Frontal cortex (tissue), 4 donors: Measurements from ENCODE around the gene GABPB2. TPM values are rescaled to one million over a fixed set of nuclear protein-coding genes. Genes with fewer than 3 reads are reported as not detected.
"Not testable (repeated sequence)": the region's sequence is repeated elsewhere in the genome, so short reads cannot be mapped to it uniquely, and the experiment has no call there.

Experiments used
- DNase-seq, 2 donors: peaks; one replicate each; pipeline ENCODE4 v3.0.0; 2012; ENCODE audit warnings: low spot score in 2 of 2
- FAIRE-seq: peaks from 2 replicates; lab custom pipeline; 2012; peaks lifted over from hg19 to GRCh38; lab: Jason Lieb, UNC
- total RNA-seq: library from RNA; depleted of rRNA; stranded (reverse); fragments of >200 nt; gene quantifications from one replicate; pipeline ENCODE4 v1.2.3, GENCODE V29; 2014
- donor health status: control.
- donor health status: control.
- donor health status: control.

The GABPB2 gene
- total RNA-seq, 1 donor from 2014 or later = 9.4 TPM

DNA sequence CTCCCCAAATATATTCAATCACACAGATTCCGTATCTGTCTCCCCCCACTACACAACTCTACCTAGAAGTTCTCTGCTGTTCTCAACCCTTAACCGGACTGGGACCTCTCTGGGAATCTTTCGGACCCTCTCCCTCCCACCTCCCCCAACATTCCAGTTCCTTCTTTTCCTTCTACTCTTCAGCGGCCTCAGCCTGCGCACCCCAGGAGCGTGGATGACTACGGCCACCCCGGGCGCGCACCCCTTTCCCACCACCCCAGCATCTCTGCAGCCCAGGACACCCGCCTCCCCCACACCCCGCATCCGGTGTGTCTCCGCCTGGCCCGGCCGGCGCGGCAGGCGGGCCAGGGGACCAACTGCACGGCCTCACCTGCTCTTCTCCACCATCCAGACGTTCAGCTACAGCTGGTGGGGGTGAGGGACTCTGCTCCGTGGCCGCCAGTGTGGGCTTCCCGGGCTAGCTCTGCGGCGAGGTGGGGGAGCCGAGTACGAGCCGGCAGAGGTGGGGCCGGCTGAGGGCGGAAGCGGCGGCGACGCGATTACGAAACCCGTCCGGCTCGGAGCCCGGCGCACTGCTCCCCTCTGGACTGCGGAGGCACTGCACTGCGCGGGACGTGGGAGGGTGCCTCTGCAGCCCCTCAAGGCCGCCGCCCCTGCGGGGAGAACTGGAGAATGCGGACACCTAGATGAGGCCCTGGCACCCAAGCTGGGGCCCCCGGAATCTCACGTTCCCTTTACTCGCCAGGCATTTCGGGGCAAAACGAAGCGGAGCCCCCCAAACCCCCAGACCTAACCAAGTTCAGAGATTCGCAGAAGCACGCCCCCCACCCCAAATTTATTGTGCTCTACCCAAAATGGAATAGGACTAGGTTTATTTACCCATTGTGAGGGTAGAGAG, 11.2 kb upstream of the GABPB2 start, which contains the start of gene CDC42SE1:
Gene CDC42SE1 (minus strand): TSS at position 514 of the 898 bp plus-strand sequence. CDS start 3,892 bp downstream, outside the sequence.
- DNase-seq = peak; percentile 81 to 88
- no peak for FAIRE-seq

DNA sequence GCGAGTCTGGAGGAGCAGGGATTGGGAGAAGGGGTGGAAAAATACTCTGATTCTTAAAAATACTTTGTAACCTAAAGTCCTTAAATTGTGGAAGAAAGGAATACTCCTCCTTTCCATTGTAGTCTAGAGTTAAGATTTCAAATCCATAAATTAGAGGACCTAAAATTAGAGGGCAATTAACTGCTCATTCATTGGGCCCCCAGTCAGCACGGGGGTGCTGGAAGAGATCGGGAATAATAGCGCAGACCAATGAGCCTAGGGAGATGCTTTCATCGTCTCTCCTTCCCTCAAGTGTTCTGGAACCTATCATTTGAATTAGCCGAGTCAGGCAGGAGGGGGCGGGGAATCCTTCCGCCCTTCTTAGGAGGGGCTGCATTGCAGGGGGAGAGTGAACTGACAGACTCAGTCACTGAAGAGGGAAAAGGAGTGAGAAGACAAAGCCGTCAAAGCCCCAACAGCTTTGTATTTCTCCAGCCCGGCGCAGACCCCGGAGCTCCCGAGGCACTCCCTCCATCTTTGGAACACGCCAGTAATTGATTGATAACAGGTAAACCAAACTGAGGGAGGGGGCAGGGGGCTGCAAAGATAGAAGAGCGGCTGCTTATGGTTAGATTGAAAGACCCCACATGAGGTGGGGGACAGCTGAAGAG, 10.4 kb upstream of the GABPB2 start, which contains the start of gene MLLT11:
Gene MLLT11 (plus strand): TSS at position 391 of the 650 bp plus-strand sequence. CDS start 6,828 bp downstream, outside the sequence.
- FAIRE-seq (no peak), DNase-seq (peak; percentile 57 to 65)

DNA sequence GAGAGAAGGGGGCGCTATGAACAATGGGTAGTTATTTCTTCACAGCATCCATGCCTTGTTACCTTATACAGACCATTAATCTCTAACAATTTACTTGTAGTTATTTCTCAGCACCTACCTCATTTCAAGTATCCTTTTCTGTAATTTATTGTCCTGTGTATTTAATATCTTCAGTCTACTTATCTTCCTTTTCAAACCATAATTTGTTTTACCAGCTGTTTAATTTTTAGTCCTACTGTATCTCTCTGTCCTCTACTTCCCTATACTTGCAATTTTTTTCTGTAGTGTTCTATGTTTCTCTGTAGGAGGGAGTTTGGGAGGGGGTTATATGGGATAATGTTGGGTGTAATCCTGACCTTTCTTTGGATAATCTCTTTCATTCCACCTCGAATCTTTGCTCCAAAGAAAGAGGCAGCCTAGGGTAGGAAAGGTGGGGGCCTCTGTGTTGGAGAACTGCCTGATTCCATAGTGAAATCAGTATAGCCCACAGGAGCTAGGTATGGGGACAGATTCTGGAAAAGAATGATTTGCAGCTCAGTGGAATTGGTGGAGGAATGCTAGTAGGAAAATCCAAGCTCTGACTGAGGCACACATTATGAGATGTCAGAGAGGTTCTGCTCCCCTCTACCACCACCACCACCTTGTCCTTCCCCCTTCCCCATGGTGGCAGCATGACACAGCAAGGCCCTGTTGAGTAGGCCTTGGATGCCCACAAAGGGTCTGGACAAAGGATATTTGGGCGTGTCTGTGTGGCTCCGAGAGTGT, 9.7 kb upstream of the GABPB2 start:
- no peak for DNase-seq

DNA sequence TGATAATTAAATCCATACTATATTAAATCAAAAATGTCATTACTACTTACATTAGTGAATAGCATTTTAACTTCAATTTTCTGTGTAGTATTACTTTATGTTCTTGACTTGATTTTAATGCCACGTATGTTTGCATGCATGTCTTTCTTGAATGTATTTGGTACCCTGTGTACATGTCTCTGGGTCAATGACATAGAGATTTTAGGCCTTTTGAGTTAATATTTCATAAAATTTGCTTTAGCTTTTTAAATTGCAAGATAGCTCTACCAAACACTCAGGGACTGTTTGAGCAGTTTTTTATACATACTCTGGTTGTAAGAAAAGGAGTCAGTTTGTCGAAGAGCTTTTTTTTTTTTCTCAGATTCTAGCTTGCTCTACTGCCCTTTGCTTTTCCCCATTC, 8.9 kb upstream of the GABPB2 start:
- DNase-seq = no peak
- FAIRE-seq = no peak

More for the DNA sequence above, 9.7 kb upstream of the GABPB2 start:
- FAIRE-seq = no peak

DNA sequence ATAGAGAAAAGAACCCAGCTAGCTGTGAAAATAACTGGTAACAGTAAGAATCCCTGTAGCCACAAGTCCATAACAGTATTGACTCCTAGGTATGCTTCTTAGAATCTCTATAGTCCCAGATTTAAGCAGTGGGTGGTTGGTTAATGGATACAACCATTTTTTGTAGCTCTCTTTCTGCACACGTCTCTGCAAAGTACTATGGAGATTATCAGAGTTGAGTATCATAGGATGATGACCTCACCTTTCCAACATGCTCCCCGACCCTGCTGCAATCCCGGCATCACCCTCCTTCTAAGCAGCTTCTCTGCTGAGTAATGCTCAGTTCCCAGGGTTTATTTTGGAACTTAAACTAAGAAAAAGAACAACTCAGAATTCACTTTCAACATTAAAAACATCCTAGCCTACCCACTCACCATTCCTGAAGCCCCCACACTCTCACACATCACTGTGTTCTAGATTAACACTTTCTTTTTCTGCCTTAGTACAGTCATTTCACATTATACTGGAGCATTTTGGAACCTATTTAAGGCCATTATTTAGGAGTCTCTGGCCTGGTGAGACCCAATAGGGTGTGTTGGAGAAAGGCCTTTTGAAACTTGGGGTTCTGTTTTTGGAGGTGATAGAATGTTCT, 7.7 kb upstream of the GABPB2 start:
- DNase-seq (no peak), FAIRE-seq (no peak)

DNA sequence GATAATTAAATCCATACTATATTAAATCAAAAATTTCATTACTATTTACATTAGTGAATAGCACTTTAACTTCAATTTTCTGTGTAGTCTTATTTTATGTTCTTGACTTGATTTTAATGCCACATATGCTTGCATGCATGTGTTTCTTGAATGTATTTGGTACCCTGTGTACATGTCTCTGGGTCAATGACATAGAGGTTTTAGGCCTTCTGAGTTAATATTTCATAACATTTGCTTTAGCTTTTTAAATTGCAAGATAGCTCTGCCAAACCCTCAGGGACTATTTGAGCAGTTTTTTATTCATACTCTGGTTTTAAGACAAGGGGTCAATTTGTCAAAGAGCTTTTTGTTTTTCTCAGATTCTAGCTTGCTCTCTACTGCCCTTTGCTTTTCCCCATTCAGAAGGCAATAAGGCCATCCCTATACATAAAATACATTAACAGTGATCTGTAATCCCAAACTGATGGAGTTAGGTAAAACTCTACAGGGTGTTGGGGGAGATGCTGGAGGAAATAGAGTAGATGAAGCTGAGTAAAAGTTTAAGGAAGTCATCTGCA, 5.4 kb upstream of the GABPB2 start:
- FAIRE-seq (no peak), DNase-seq (no peak)

DNA sequence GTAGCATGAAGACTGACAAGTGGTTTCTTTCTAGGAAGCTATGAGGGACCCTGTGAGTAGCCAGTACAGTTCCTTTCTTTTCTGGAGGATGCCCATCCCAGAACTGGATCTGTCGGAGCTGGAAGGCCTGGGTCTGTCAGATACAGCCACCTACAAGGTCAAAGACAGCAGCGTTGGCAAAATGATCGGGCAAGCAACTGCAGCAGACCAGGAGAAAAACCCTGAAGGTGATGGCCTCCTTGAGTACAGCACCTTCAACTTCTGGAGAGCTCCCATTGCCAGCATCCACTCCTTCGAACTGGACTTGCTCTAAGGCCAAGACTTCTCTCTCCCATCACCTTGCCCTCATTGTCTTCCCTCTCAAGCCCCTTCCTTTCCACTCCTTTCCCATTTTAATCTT, 3.4 kb upstream of the GABPB2 start:
- FAIRE-seq (no peak), DNase-seq (no peak)

DNA sequence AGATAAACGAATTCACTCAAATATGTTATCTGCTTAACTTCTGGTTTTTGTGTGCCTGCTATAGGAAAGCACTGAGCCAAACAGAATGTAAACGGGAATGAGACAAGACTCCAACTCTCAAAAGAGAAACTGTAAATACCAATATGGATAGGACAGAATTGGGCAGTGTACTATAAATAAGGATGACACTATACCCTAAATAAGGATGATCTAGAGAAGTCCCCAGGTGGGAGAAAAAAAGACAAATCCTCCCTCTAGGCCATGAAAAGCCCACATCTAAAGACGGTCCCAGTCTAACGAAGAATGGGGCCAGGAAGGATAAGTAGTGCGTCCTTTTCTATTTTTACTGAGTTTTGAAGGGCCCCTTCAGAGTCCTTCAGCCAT, 1.5 kb upstream of the GABPB2 start:
- DNase-seq (no peak), FAIRE-seq (no peak)

DNA sequence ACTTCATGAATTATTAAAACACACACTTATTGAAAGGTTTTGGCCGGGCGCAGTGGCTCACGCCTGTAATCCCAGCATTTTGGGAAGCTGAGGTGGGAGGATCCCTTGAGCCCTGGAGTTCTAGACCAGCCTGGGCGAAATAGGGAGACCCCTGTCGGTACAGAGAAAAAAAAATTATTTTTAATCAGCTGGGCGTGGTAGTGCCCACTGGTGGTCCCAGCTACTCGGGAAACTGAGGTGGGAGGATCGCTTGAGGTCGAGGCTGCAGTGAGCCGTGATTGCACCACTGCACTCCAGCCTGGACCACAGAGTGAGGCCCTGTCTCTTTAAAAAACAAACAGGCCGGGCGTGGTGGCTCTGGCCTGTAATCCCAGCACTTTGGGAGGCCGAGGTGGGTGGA, 1.7 kb downstream of the GABPB2 start:
- FAIRE-seq (no peak), DNase-seq (no peak)

DNA sequence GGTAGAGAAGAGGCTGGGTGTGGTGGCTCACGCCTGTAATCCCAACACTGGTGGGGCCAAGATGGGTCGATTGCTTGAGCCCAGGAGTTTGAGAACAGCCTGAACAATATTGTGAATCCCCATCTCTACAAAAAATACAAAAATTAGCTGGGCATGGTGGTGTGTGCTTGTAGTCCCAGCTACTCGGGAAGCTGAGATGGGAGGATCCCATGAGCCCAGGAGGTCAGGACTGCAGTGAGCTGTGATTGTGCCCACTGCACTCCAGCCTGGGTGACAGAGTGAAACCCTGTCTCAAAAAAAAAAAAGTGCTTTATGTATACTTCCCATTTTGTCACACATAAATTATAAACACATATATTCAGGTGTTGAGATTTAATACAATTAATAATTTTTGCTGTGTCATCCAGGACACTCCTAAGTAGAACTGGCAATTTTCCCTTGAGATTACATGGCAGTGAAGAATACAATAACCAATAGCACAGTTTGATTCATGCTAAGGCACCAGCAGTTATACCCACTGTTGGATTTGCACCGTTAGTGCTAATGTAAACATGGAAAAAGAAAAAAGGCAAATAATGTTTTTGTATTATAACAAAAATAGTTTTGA, 15.5 kb downstream of the GABPB2 start:
- DNase-seq = no peak
- FAIRE-seq = no peak

DNA sequence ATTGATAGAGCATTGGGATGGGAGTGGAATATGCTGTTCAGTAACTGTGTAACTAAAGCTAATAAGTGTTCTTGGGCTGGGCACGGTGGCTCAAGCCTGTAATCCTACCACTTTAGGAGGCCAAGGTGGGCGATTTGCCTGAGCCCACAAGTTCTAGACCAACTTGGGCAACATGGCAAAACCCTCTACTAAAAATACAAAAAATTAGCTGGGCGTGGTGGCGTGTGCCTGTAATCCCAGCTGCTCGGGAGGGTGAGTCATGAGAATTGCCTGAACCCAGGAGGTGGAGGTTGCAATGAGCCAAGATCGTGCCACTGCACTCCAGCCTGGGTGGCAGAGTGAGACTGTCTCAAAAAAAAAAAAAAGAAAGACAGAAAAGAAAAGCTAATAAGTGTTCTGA, 26.9 kb downstream of the GABPB2 start:
- FAIRE-seq = not testable (repeated sequence)

DNA sequence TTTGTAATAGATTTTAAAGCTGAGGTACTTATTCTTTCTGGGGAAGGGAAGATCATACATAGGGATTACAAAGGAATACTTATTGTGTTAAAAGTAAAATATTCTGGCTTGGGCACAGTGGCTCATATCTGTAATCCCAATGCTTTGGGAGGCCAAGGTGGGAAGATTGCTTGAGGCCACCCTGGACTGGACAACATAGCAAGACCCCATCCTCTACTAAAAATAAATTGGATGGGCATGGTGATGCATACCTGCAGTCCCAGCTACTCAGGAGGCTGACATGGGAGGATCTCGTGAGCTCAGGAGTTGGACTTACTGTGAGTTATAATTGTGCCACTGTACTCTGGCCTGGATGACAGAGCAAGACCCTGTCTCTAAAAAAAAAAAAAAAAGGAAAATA, 27.6 kb downstream of the GABPB2 start:
- no peak for DNase-seq
- FAIRE-seq = no peak

More for the DNA sequence above, 26.9 kb downstream of the GABPB2 start:
- DNase-seq = not testable (repeated sequence)

DNA sequence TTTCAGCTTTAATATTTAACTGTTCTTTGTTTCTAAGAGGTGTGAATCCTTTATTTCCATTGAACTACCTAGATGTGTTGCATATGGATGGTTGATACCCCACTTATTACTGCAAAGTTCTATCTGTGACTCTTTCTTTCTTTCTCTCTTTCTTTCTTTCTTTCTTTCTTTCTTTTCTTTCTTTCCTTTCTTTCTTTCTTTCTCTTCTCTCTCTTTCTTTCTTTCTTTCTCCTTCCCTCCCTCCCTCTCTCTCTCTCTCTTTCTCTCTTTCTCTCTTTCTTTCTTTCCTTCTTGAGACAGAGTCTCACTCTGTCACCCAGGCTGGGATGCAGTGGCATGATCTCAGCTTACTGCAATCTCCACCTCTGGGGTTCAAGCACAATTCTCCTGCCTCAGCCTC, 34.1 kb downstream of the GABPB2 start:
- DNase-seq (no peak), FAIRE-seq (no peak)

DNA sequence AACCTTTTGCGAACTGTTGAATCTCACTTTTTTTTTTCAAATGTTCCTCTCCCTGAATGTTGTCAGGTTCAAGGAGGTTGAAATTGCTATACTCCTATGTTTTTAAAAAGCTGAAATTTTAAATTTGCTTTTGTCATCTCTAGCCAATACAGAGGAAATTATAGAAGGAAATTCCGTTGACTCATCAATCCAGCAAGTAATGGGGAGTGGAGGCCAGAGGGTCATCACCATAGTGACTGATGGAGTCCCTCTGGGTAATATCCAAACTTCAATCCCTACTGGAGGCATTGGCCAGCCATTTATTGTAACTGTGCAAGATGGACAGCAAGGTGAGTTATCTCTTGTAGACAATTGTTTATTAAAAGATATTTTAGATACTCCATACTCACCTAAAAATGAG, 36.3 kb downstream of the GABPB2 start:
- no peak for FAIRE-seq
- no peak for DNase-seq

DNA sequence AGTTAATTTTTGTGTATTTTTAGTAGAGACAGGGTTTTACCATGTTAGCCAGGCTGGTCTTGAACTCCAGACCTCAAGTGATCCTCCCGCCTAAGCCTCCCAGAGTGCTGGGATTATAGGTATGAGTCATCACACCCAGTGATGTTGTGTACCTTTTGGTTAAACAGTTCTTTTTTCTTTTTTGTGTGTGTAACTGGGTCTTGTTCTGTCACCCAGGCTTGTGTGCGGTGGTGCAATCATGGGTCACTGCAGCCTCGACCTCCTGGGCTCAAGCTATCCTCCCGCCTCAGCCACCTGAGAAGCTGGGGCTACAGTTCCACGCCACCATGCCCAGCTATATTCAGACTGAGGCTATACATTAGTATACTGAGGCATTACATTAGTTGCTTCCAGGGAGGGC, 37.8 kb downstream of the GABPB2 start:
- no peak for FAIRE-seq
- no peak for DNase-seq

DNA sequence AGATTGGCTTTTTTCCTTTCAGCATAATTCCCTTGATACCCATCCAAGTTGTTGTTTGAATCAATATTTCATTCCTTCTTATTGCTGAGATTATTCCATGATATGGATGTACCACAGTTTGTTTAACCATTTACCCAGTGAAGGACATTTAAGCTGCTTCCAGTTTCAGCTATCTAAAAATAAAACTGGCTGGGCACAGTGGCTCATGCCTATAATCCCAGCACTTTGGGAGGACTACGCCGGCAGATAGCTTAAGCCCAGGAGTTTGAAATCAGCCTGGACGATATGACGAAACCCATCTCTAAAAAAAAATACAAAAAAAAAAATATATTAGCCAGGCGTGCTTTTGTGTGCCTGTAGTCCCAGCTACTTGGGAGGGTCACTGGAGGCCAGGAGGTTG, 43.3 kb downstream of the GABPB2 start:
- FAIRE-seq (no peak), DNase-seq (no peak)

DNA sequence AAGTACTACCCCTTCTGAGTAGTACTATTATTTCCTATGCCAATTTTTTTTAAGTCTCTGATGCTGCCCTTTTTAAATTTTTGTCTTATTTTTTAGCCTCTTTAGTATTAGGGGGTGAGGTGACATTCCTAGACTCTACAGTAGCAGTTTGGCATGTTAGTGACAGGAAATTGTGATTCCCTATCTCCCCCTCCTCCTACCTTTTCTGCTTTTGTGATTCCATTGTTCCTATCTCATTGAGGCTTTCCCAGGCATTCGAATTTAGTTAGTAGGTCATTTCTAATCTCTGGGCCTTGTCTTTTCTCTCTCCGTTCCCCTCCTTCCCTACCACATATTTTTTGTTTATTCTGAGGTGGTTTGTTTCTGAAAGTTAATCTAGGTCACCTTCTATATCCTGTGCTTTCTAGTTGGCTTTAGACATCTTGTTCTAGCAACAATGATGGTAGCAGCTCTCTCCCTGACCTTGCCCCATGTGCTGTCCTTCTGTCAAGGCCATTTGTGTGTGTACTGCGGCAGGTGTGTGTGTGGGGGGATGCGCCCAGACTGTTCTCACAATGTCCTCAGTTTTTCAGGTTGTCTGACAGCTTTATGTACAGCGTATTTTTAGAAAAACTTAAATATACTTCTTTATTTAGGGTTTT, 54.3 kb downstream of the GABPB2 start:
- FAIRE-seq (no peak), DNase-seq (no peak)

DNA sequence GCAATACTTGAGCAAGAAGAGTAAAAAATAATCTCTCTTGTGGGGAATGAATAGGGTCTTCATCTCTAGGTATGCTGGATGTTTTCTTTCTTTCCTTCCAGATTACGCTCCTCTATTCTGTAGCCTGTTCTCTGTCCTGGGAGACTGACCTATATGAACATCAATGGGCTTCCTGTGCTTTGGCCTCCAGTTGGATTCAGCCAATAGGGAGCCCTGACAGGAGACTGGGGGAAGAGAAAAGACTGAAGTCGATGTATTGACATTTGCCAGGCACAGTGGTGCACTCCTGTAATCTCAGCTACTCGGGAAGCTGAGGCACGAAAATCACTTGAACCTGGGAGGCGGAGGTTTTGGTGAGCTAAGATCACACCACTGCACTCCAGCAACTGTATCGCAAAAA, 58.2 kb downstream of the GABPB2 start:
- no peak for FAIRE-seq
- no peak for DNase-seq
